Muscle layer of duodenum (tissue), 2 donors: Measurements from ENCODE around the gene TRMT44.

Experiments
- H3K27ac ChIP-seq: one replicate; pipeline ENCODE4 v1.7.0; 2013; ENCODE audit warnings: mild to moderate bottlenecking, low read length
- H3K27me3 ChIP-seq: one replicate; pipeline ENCODE4 v1.7.0; 2013; ENCODE audit warnings: low read depth, mild to moderate bottlenecking, control low read depth, low read length
- H3K36me3 ChIP-seq, 2 donors: one replicate each; pipeline ENCODE4 v1.7.0; 2013; ENCODE audit warnings: low read length in 2 of 2, control low read depth in 1 of 2, mild to moderate bottlenecking in 1 of 2; ENCODE audit not compliant: insufficient read depth in 2 of 2, control insufficient read depth in 1 of 2
- H3K4me1 ChIP-seq, 2 donors: one replicate each; pipeline ENCODE4 v1.7.0; 2013; ENCODE audit warnings: low read length in 2 of 2, mild to moderate bottlenecking in 2 of 2, control low read depth in 1 of 2, moderate library complexity in 1 of 2; ENCODE audit not compliant: insufficient read depth in 2 of 2, control insufficient read depth in 1 of 2
- H3K4me3 ChIP-seq, 2 donors: one replicate each; pipeline ENCODE4 v1.7.0; 2013; ENCODE audit warnings: low read length in 2 of 2, low read depth in 1 of 2, mild to moderate bottlenecking in 1 of 2
- H3K9me3 ChIP-seq, 2 donors: one replicate each; pipeline ENCODE4 v1.7.0; 2013; ENCODE audit warnings: low read length in 2 of 2, control low read depth in 1 of 2, mild to moderate bottlenecking in 1 of 2; ENCODE audit not compliant: control insufficient read depth in 1 of 2
- donor health status: healthy.

Gene TRMT44

DNA sequence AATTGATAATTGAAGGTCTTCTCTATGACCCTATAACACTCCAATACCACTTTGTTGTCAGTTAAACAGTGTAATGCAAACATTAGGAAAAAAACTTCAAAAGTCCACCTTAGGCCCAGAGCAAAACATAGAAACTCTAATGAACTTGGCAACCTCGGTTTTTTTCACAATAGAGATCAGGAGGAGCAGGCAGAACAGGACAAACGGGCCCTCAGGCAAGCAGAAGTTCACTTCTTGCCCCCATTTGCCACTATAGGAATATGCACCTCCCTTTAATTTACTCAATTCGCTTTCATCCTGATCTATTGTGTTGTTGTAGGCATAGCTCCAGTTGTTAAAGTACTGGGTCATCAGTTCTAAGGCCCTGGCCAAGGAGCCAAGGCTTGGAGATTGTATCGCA lies 18.2 kb upstream of the TRMT44 start:
- no peaks in the 10 kb centered on the region for H3K36me3 ChIP-seq
- H3K4me1 ChIP-seq: peaks cover 3 to 13% of the 10 kb centered on the region in 2 donors
- H3K27ac ChIP-seq: no peak overlapping the region
- H3K4me3 ChIP-seq: no peak overlapping the region
- no peaks in the 10 kb centered on the region for H3K27me3 ChIP-seq
- no peaks in the 10 kb centered on the region for H3K9me3 ChIP-seq

DNA sequence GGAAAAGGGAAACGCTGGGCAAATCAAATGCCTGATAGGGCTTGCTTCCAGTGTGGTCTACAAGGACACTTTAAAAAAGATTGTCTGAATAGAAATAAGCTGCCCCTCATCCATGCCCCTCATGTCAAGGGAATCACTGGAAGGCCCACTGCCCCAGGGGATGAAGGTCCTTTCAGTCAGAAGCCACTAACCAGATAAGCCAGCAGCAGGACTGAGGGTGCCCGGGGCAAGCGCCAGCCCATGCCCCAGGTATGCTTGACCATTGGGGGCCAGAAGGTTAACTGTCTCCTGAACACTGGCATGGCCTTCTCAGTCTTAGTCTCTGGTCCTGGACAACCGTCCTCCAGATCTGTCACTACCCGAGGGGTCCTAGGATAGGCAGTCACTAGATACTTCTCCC lies 17.8 kb upstream of the TRMT44 start:
- Histone ChIP-seq H3K27ac (no peak overlapping the region), H3K9me3 (no peaks in the 10 kb centered on the region), H3K4me3 (no peak overlapping the region), H3K36me3 (no peaks in the 10 kb centered on the region), H3K27me3 (no peaks in the 10 kb centered on the region), H3K4me1 (peaks cover 5 to 18% of the 10 kb centered on the region in 2 donors)

DNA sequence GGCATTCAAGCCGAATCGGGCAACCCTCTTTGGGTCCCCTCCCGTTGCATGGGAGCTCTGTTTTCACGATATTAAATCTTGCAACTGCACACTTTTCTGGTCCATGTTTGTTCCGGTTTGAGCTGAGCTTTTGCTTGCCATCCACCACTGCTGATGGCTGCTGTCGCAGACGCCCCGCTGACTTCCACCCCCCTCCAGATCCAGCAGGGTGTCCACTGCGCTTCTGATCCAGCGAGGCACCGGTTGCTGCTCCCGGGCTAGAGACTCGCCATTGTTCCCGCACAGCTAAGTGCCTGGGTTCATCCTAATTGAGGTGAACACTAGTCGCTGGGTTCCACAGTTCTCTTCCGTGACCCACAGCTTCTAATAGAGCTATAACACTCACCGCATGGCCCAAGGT lies 13.3 kb upstream of the TRMT44 start:
- H3K27me3 ChIP-seq: no peaks in the 10 kb centered on the region
- H3K4me1 ChIP-seq: peaks cover 9 to 27% of the 10 kb centered on the region in 2 donors
- H3K9me3 ChIP-seq: no peaks in the 10 kb centered on the region
- H3K36me3 ChIP-seq: no peaks in the 10 kb centered on the region
- H3K4me3 ChIP-seq: peak overlapping the region; percentile 83 to 91
- H3K27ac ChIP-seq: no peak overlapping the region

DNA sequence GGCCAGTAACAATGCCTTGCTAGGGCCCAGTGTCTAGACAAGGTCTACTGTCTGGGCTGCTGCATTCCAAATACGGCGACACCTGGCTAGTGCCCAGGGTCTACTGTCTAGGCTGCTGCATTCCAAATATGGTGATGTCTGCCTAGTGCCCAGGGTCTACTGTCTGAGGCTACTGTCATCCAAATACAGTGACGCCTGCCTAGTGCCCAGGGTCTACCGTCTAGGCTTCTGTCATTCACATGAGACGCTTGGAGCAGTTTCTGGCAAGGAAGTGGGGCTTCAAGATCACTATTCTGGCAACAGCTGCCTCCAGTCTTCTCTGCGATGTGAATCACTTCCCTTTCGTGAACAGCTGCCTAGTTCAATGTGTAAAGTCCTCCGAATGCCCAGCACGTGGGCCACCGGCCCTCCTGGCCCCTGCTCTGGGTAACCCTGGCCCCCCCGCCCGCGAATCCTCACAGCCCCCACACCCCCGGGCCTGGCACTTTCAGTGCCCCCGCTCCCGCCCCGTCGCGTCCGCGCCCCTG lies 12.8 kb upstream of the TRMT44 start:
- Histone ChIP-seq H3K9me3 (no peaks in the 10 kb centered on the region), H3K36me3 (no peaks in the 10 kb centered on the region), H3K4me3 (peak overlapping the region; percentile 83 to 91), H3K27me3 (no peaks in the 10 kb centered on the region), H3K4me1 (peaks cover 9 to 27% of the 10 kb centered on the region in 2 donors), H3K27ac (peak overlapping the region; percentile 69)

DNA sequence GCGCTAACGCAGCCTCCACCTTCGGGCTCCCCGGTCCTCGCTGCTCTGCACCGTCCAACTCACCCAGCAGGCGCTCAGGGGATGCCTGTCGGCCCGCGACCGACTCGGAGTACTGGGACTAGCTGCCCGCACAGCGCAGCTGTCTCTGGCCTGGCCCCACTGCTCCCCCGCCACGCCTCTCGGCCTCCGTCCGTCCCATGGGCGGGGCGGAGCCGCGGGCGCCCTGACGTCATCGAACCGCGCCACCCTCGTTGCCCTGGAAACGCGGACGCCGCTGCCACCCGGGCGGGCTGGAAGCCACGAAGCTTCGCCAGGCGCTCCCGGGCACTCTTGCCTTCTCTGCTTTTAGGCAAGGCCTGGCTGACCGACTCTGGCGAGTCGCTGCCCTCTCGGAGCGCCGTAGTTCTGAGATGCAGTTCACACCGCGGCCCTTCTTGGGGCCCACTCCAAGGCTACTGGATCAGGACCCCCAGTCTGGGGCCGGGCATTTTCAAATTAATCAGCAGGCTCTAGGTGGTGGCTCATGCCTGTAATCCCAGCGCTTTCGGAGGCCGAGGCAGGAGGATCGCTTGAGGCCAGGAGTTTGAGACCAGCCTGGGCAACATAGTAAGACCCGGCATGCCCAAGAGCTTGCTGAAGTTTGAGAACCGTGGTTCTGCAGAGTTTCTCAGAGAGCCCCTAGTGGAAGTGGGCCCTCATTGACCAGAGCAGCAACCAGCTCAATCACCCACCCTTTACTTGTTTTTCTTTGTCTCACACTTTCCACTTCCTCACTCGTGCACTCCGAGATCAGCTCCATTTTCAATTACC lies 12.1 kb upstream of the TRMT44 start:
- H3K4me1 ChIP-seq: peaks cover 9 to 27% of the 10 kb centered on the region in 2 donors
- no peaks in the 10 kb centered on the region for H3K36me3 ChIP-seq
- no peaks in the 10 kb centered on the region for H3K27me3 ChIP-seq
- H3K9me3 ChIP-seq: no peaks in the 10 kb centered on the region
- peak overlapping the region; percentile 69 for H3K27ac ChIP-seq
- H3K4me3 ChIP-seq: peak overlapping the region; percentile 83 to 91

DNA sequence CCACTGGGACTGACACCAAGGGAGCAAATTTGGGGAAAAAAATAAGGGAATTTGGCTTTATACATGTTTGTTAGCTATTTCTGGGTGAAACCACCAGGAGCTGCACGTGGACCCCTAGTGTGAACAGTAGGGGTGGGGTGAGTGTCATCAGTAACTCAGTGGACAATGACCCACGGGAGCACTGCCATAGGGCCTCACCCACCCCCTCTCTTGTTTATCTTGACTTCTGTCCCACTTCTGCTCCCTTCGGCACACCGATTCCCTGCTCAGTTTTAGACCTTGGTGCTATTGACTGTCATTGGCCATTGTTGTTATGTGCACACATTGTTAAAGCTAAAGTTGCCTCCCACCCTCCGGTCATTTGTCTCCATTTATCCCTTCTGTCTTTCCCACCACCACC lies 9.0 kb upstream of the TRMT44 start:
- Histone ChIP-seq H3K4me3 (no peak overlapping the region), H3K36me3 (no peaks in the 10 kb centered on the region), H3K9me3 (no peaks in the 10 kb centered on the region), H3K27ac (no peak overlapping the region), H3K4me1 (peaks cover 9 to 27% of the 10 kb centered on the region in 2 donors), H3K27me3 (no peaks in the 10 kb centered on the region)

DNA sequence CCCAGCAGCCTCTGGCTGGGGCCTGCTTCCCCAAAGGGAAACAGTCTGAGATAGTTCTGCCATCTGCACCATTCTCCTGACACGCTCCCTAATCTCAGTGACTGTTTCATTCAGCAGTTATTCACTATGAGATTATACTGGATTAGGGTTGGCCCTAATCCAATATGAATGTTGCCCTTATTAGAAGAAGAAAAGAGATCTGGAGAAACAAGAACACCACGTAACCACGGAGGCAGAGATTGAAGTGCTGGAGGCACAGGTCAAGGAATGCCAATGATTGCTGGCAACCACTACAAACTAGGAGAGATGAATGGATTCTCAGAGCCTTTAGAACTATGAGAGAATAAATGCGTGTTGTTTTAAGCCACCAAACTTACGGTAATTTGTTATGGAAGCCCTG lies 7.4 kb upstream of the TRMT44 start:
- Histone ChIP-seq H3K4me1 (peaks cover 4 to 22% of the 10 kb centered on the region in 2 donors), H3K4me3 (no peak overlapping the region), H3K27ac (no peak overlapping the region), H3K36me3 (no peaks in the 10 kb centered on the region), H3K27me3 (no peaks in the 10 kb centered on the region), H3K9me3 (no peaks in the 10 kb centered on the region)

DNA sequence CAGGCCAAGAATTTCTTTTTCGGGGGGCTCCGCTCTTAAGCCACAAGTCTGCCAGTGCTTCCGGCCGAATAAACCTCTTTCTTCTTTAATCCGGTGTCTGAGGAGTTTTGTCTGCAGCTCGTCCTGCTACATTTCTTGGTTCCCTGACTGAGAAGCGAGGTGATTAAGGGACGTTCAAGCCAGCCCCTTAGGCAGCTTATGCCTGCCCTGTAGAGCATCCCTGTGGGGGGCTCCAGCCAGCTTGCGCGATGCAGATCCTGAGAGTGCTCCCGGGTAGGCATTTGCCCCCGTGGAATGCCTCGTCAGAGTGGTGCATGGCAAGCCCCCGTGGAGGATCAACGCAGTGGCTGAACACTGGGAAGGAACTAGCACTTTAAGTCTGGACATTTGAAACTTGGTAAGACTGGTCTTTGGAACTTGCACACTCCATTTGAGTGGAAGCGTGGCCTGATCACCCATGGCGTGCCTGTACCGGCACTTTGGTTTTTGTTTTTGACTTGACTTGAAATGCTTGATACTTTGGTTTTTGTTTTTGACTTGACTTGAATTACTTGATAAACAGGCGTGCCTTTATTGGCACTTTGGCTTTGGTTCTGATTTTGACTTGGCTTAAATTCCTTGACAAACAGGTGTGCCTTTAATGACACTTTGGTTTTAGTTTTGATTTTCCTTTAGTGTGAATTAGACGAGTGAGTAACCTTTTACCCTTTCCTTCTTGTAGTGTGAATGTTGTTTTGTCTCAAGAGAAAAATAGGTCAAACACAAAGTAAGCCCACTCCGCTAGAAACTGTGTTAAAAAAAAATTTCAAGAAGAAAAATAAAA lies 6.1 kb upstream of the TRMT44 start:
- Histone ChIP-seq H3K27ac (no peak overlapping the region), H3K27me3 (no peaks in the 10 kb centered on the region), H3K36me3 (no peaks in the 10 kb centered on the region), H3K4me3 (no peak overlapping the region), H3K4me1 (peaks cover 0 to 21% of the 10 kb centered on the region in 2 donors), H3K9me3 (no peaks in the 10 kb centered on the region)

DNA sequence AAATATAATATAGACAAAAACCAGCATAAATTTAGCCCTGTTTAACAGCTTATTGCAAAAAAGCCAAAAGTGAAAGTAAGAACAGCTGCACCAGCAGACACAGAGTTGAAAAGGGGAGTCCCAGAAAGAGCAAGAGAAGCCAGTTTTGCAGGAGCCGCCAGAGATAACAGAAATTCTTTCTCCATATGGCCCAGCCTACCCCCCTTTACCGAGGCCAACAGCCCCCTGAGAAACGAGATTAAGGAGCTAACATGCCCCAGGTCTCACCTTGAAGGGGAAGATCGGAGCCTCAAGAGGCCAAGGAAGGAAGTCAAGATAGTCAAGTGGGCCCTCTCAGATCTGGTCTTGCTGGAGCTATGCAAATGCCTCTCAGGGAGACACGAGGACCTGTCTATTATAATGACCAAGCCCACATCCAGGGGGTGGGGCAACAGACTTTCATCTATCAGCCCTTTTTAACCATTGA lies 4.9 kb upstream of the TRMT44 start:
- H3K36me3 ChIP-seq: no peaks in the 10 kb centered on the region
- no peaks in the 10 kb centered on the region for H3K27me3 ChIP-seq
- no peaks in the 10 kb centered on the region for H3K9me3 ChIP-seq
- peak overlapping the region; percentile 44 to 45 for H3K4me3 ChIP-seq
- H3K4me1 ChIP-seq: peaks cover 0 to 27% of the 10 kb centered on the region in 2 donors
- peak overlapping the region; percentile 39 for H3K27ac ChIP-seq

DNA sequence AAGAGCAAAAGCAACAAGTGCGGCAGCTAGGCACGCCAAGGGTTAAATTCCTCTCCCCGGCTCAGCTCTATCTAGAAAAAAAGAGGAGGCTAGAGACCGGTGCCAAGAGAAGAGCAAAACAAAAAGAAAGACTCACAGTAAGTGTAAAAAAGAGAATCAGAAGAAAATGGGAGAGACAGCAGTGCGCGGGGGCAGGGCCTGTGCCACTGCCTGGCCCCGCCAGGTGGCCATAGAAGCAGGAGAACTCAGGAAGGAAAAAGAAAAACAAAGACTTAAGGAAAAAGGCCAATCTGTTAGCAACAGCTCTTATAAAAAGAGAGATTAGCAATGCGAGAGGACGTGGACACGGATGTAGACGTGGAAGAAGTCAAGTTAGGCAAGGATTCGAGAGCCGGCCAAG lies 3.3 kb upstream of the TRMT44 start:
- peak overlapping the region; percentile 26 to 38 for H3K4me3 ChIP-seq
- H3K27ac ChIP-seq: peak overlapping the region; percentile 51
- H3K36me3 ChIP-seq: no peaks in the 10 kb centered on the region
- no peaks in the 10 kb centered on the region for H3K27me3 ChIP-seq
- H3K4me1 ChIP-seq: peaks cover 6 to 41% of the 10 kb centered on the region in 2 donors
- H3K9me3 ChIP-seq: no peaks in the 10 kb centered on the region

DNA sequence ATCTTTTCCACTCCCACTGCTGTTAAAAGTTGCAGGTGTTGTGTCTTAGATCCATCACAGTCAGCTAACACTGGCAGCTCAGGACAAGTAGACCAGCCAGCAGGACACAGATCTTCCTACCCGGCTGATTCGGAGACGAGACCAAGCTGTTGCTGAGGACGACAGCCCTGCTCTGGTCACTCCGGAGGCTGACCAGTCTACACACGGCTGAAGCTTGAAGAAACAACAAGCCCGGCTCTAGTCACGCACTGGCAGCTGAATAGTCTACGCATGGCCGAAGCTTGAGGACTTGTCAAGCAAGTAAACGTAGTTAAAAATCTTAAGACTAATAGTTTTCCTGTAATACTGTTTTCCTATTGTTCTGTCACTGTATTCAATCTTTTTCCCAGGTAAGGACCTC lies 1.8 kb upstream of the TRMT44 start:
- Histone ChIP-seq H3K9me3 (no peaks in the 10 kb centered on the region), H3K27me3 (no peaks in the 10 kb centered on the region), H3K27ac (no peak overlapping the region), H3K36me3 (no peaks in the 10 kb centered on the region), H3K4me1 (peaks cover 13 to 52% of the 10 kb centered on the region in 2 donors), H3K4me3 (no peak overlapping the region)
